Measurements from ENCODE around the gene CEL. TPM values are rescaled to one million over a fixed set of nuclear protein-coding genes. Genes with fewer than 3 reads are reported as not detected.

CEL gene
- total and polyA plus RNA-seq, 10 of the 15 experiments (the other 5 are each of a cell fraction or from before 2014, with no cell fraction given), result 0.05 to 4.1 (median 0.29) TPM; not detected in 2

- WGBS (ENCODE audit: insufficient coverage, insufficient replicate concordance, low lambda C conversion rate, missing lambda C conversion rate), result 73% methylated on average over 10 of the region's 10 CpGs
Measured at GRCh38 chr9:133088146-133088750, 26.5 kb downstream of the CEL start.

More at GRCh38 chr9:133088146-133088750, 26.5 kb downstream of the CEL start:
- H3K36me3 ChIP-seq (ENCODE audit: control insufficient read depth in 2 of 2, insufficient read depth in 2 of 2, low read length in 1 of 2), result no peaks in the 10 kb centered on the region
- no peaks in the 10 kb centered on the region; the same call in 1 of the 2 replicates for H4K20me1 ChIP-seq (ENCODE audit: control insufficient read depth, insufficient read depth)
- H2AFZ ChIP-seq (ENCODE audit: control insufficient read depth, low read depth, low read length), result no peak overlapping the region
- H3K4me3 ChIP-seq, result no peak overlapping the region
- no peak overlapping the region for H3K4me2 ChIP-seq (ENCODE audit: control insufficient read depth, insufficient read depth)
- TF ChIP-seq E2F8 (IDR thresholded peaks at IDR 0.05; ENCODE audit: low read depth, partially characterized antibody) (no peak), NFIC (IDR thresholded peaks at IDR 0.05; ENCODE audit: low read depth, low read length) (no peak), BRCA1 (IDR thresholded peaks at IDR 0.05; ENCODE audit: low read depth, low read length) (no peak), CTCF (IDR thresholded peaks at IDR 0.05 in 2 of 3, conservative IDR thresholded peaks at IDR 0.05 in 1 of 3; ENCODE audit: control insufficient read depth in 2 of 3, extremely low read depth in 1 of 3, insufficient read depth in 1 of 3, low read depth in 3 of 3, low read length in 3 of 3) (no peak), HSF1 (IDR thresholded peaks at IDR 0.05; ENCODE audit: low read depth, low read length) (no peak), KDM1A (IDR thresholded peaks at IDR 0.05; ENCODE audit: borderline replicate concordance) (no peak), CBX3 (IDR thresholded peaks at IDR 0.05; ENCODE audit: borderline replicate concordance, low read depth) (no peak), DPF2 (IDR thresholded peaks at IDR 0.05) (no peak), MAX (IDR thresholded peaks at IDR 0.05; ENCODE audit: low read depth, low read length) (no peak), TCF7 (IDR thresholded peaks at IDR 0.05; ENCODE audit: borderline replicate concordance) (no peak), ZBTB33 (IDR thresholded peaks at IDR 0.05) (no peak)
- ChIA-PET POLR2A (interaction anchor here (1.3 kb wide), 1 partner anchor 30 kb away, joined by 3 read pairs; no protein-coding TSS in a partner anchor), SMC1A (ENCODE audit: uncharacterized antibody, unreplicated experiment) (no interaction called here), CTCF (no interaction called here), RAD21 (ENCODE audit: unreplicated experiment) (interaction anchor here (0.6 kb wide), 1 partner anchor 1549 kb away, joined by 3 read pairs; no protein-coding TSS in a partner anchor)
- no peaks in the 10 kb centered on the region for H3K9me3 ChIP-seq (replicated peaks; ENCODE audit: control insufficient read depth, insufficient read depth, low read length)
- FAIRE-seq (no peak), DNase-seq (ENCODE audit: low read depth, low spot score) (no peak), ATAC-seq (no peak)
- no peak overlapping the region for H3K27ac ChIP-seq (ENCODE audit: control insufficient read depth, insufficient read depth)
- H3K4me1 ChIP-seq (ENCODE audit: control insufficient read depth, insufficient read depth, low read length), result no peaks in the 10 kb centered on the region
- in situ Hi-C loops (cut with MboI) (no loop called here), intact Hi-C loops (cut with micrococcal nuclease; ENCODE audit: unreplicated experiment) (no loop called here)
- no peak overlapping the region for H3K9ac ChIP-seq (ENCODE audit: control insufficient read depth, insufficient read depth, low read length)
- H3K79me2 ChIP-seq (ENCODE audit: control insufficient read depth, insufficient read depth, low read length), result no peaks in the 10 kb centered on the region
- BruUV-seq (replicated peaks), result no TSS peak
- H3K27me3 ChIP-seq (replicated peaks in 1 of 2; ENCODE audit: control insufficient read depth in 2 of 2, insufficient read depth in 2 of 2, low read length in 1 of 2), result no peaks in the 10 kb centered on the region
